GM12878 (cell line): Measurements from ENCODE around the gene CCDC88C. TPM values are rescaled to one million over a fixed set of nuclear protein-coding genes. Genes with fewer than 3 reads are reported as not detected.

Experiments
- MTA3 ChIP-seq: IDR thresholded peaks from 2 replicates; pipeline ENCODE4 v1.6.1; 2012; ENCODE audit warnings: low read length, inconsistent platforms, borderline replicate concordance
- NR2C2 ChIP-seq: IDR thresholded peaks from 2 replicates; pipeline ENCODE4 v1.6.1; 2011; ENCODE audit warnings: borderline replicate concordance, low read depth; ENCODE audit not compliant: control insufficient read depth, insufficient read length
- SREBF1 ChIP-seq: IDR thresholded peaks from 2 replicates; pipeline ENCODE4 v1.6.1; 2012; ENCODE audit warnings: mild to moderate bottlenecking, low read length
- TAF1 ChIP-seq: IDR thresholded peaks from 2 replicates; pipeline ENCODE4 v1.6.1; 2011; ENCODE audit warnings: mild to moderate bottlenecking, low read depth, low read length, borderline replicate concordance
- ZSCAN29 ChIP-seq: fragments of 450-650 bp; IDR thresholded peaks from 2 replicates; pipeline ENCODE4 v1.6.1; 2017; ENCODE audit warnings: mild to moderate bottlenecking, moderate library complexity
- polyA plus RNA-seq, 11 experiments: library from polyadenylated mRNA; depleted of rRNA in 4 of 11; unstranded in 6 of 11; stranded (reverse) in 5 of 11; fragments of >200 nt; fragmentation: Nextera tagmentation in 4 of 11; fragmentation: Illumina TruSeq in 1 of 11; extraction: Ambion mirVana in 4 of 11; extraction: Trizol in 1 of 11; gene quantifications; 1 replicate in 1 of 11; 2 replicates in 10 of 11; pipeline versions ENCODE4 v1.2.1 to v1.2.3, GENCODE V29; 2011 to 2016; ENCODE audit warnings: inconsistent platforms in 2 of 11, missing spikeins in 2 of 11, low read depth in 1 of 11
- total RNA-seq, 4 experiments: library from RNA; depleted of rRNA in 3 of 4; stranded (reverse); fragments of >200 nt in 3 of 4; fragmentation: Illumina TruSeq in 1 of 4; extraction: Trizol in 1 of 4; gene quantifications; 2 replicates each; pipeline versions ENCODE4 v1.2.1 to v1.2.3, GENCODE V29; 2013 to 2021
- TF ChIP-seq, protein P1 (sequence below): fragments of 450-650 bp; formaldehyde crosslinking; IDR thresholded peaks from 2 replicates; pipeline ENCODE4 v1.4.0; 2020; ENCODE audit warnings: mild to moderate bottlenecking, moderate library complexity

Gene CCDC88C
- total and polyA plus RNA-seq, 10 of the 15 experiments (the other 5 are each of a cell fraction or from before 2014, with no cell fraction given) = 4.0 to 79.6 (median 36.6) TPM

DNA sequence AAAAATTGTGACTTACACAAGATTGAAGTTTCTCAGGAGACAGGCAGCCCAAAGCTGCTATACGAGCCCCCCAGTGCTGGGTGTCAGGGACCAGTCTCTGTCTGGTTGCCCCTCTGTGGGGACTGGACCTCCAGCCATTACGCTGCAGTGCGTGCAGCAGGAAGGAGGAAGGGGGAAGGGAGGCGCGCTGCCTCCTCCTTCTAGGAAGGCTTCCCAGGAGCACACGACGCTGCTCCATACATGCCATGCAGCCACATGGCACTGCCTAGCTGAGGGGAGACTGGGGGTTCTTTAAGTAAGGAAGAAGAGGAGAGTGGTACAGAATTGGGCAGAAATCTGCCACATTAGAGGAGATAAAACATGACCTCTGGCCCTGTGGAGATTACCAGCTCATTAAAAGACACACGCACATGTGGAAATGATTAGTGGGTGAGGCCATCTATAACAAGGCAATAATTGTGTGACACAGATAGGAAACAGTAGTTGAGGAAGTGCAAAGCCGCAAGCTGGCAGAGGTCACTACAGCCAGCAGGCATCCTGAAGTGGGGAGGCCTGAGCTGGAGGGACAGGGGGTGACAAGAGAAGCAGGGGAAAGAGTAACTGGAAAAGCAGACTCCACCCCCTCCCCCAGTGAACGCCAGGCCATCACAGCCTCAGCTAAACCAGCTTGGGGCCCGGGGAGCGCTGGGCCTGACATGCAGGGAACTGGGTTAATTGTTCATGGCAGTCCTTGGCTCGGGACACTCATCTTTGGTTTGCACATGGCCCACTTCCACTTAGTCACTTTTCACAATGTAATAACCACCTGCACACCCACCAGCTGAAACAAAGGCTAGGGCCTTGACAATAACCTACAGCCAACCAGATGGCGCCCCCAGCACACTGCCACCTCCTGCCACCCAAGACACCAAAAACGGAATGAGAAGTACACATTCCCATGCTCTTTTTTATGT lies 39.6 kb downstream of the CCDC88C start (continued):
- TF ChIP-seq, protein P1, sequence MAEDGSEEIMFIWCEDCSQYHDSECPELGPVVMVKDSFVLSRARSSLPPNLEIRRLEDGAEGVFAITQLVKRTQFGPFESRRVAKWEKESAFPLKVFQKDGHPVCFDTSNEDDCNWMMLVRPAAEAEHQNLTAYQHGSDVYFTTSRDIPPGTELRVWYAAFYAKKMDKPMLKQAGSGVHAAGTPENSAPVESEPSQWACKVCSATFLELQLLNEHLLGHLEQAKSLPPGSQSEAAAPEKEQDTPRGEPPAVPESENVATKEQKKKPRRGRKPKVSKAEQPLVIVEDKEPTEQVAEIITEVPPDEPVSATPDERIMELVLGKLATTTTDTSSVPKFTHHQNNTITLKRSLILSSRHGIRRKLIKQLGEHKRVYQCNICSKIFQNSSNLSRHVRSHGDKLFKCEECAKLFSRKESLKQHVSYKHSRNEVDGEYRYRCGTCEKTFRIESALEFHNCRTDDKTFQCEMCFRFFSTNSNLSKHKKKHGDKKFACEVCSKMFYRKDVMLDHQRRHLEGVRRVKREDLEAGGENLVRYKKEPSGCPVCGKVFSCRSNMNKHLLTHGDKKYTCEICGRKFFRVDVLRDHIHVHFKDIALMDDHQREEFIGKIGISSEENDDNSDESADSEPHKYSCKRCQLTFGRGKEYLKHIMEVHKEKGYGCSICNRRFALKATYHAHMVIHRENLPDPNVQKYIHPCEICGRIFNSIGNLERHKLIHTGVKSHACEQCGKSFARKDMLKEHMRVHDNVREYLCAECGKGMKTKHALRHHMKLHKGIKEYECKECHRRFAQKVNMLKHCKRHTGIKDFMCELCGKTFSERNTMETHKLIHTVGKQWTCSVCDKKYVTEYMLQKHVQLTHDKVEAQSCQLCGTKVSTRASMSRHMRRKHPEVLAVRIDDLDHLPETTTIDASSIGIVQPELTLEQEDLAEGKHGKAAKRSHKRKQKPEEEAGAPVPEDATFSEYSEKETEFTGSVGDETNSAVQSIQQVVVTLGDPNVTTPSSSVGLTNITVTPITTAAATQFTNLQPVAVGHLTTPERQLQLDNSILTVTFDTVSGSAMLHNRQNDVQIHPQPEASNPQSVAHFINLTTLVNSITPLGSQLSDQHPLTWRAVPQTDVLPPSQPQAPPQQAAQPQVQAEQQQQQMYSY (CRISPR knock-in tag) = no peak
- TF ChIP-seq NR2C2 (no peak), SREBF1 (no peak), ZSCAN29 (no peak), MTA3 (no peak), TAF1 (no peak)
- TF ChIP-seq, all 136 proteins: peak for 17
